T-helper 2 cell (primary cell): ENCODE data around the gene MTMR2.

Source experiments
- DNase-seq, 5 experiments: peaks; one replicate each; pipeline versions ENCODE4 v3.0.0 to v3.0.0-alpha.2; 2012 to 2022
- total RNA-seq, 2 donors: gene quantifications; one replicate each; lab custom pipeline; 2026; lab: John Stamatoyannopoulos, UW

The MTMR2 gene
- total RNA-seq, result 10.3 to 14.7 reads per million in 2 donors

GRCh38 chr11:95923728-95924413 lies at the start of gene MTMR2:
TSS of gene MTMR2 (minus strand) at chr11:95924107. CDS start at chr11:95923954, 153 bp downstream.
- peak; percentile 14 to 62 (median 17) for DNase-seq

- DNase-seq, result no peak
Observed at GRCh38 chr11:95972060-95972459, 48.2 kb upstream of the MTMR2 start.

DNA sequence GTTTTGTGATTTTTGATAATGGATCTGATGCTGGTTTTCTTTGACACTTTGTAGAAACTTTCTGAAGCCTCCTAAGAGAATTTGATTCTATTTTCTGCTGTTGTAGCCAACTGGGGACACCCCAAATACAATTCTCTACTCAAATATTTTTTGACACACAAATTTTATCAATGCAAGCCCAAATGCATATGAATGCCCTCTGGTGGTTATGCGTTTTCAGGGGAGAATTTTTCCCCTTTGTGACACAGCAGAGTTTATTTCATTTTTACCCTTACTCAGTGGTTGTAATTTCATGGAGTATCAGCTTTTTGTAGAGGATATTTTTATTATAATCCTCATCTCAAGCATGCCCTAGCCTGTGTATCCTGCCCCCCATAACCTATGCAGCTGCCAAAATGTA lies 44.7 kb upstream of the MTMR2 start:
- no peak for DNase-seq

GRCh38 chr11:95964281-95964680 lies 40.4 kb upstream of the MTMR2 start:
- DNase-seq, result no peak

DNA sequence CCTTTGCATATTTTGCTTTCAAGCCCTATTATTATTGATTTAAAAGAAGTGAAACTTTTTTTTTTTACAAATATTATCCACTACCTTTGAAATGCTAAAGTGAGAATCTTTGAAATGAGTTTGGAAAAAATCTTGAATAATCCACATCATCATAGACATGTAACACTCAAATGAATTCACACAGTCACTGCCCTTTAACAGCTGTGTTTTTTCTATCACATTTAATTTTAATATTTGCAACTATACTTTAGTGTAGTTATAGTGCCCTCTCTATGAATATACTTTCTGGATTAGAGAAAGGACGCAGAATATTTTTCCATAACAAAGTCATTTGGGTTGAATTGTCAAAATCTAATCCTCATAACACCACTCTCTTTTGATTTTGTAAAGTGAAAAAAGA lies 37.9 kb upstream of the MTMR2 start:
- no peak for DNase-seq

GRCh38 chr11:95950905-95951304 lies 27.0 kb upstream of the MTMR2 start:
- no peak for DNase-seq

- no peak for DNase-seq
Observed at GRCh38 chr11:95948637-95949036, 24.7 kb upstream of the MTMR2 start.

DNA sequence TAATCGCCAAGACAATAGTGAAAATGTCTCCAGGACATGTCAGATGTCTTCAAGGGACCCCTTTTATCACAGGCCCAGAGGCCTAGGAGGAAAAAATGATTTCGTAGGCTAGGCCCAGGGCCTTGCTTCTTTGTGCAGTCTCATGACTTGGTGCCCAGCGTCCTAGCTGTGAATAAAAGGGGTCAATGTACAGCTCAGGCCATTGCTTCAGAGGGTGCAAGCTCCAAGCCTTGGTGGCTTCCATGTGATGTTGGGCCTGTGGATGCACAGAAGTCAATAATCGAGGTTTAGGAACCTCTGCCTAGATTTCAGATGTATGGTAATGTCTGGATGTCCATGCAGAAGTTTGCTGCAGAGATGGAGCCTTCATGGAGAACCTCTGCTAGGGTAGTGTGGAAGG lies 20.7 kb upstream of the MTMR2 start:
- no peak for DNase-seq

- DNase-seq, result no peak
Observed at GRCh38 chr11:95943546-95943945, 19.6 kb upstream of the MTMR2 start.

GRCh38 chr11:95939091-95939490 lies 15.2 kb upstream of the MTMR2 start:
- no peak for DNase-seq

DNA sequence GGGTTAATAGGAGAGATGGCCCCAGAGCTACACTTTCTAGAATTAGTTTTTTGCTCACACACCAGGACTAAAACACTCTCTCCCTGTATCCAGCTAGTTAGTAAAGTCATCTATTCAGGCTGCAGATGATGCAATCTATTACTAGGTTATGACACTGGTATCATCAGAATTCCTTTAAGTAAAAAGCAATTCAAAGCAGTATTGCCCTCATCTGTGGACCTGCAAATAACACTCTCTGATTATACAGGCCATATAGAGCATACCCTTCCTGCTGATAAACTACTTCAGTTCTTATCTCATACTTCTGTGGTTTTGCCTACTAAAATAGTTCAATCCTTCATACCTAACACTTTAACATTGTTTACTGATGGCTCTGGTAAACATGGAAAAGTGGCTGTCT lies 13.5 kb upstream of the MTMR2 start:
- no peak for DNase-seq

- DNase-seq, result no peak
Observed at GRCh38 chr11:95933594-95933993, 9.7 kb upstream of the MTMR2 start.

DNA sequence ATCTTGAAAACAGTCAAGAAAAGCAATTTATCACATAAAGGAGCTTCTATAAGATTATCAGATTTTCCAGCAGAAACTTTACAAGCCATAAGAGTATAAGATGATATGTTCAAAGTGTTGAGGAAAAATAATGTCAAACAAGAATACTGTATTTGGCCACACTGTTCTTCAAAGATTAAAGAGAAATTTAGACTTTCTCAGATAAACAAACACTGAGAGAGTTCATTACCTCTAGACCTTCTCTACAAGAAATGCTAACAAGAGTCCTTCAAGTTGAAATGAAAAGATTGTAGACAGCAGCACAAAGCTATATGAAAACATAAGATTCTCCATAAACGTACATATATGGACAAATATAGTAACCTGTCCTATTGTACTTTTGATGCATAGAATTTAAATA lies 8.0 kb upstream of the MTMR2 start:
- DNase-seq, result no peak

- no peak for DNase-seq
Observed at GRCh38 chr11:95930948-95931347, 7.0 kb upstream of the MTMR2 start.

- no peak for DNase-seq
Observed at GRCh38 chr11:95926726-95927125, 2.8 kb upstream of the MTMR2 start.

DNA sequence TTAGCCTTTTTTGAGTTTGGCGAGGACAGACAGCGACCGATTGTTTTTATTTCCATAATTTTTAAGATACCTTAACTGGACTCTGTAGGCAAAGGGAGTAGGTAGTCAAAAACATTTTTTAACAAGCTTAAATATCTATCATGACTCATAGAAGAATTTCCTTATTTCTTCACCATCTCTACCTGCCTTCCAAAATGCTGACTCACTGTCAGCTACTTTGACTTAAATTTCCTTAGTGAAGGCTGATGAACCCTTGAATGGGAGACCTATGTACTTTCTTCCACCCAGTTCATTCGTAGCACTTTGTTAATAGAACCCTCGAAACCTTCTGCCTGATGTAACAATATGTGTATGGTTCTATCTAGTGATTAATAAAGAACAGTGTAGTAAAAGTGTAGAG lies 1.1 kb upstream of the MTMR2 start:
- DNase-seq, result peak in 1 of 5 experiments; percentile 11

DNA sequence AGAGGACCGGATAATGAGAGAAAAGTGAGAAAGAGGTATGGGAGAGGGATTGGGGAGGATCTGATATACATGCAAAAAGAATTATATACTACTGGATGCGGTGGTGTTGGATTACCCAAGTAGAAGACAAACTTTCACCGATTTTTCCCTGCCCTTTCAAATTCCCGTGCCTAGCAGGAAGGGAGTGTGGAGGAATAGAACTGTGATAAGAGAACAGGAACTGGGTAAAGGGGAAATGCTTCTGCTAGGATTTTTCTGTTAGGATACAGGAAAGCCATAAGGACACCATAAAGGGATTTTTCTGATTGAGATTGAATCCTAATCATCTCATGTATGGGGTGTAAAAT lies 480 bp upstream of the MTMR2 start:
- DNase-seq, result no peak

DNA sequence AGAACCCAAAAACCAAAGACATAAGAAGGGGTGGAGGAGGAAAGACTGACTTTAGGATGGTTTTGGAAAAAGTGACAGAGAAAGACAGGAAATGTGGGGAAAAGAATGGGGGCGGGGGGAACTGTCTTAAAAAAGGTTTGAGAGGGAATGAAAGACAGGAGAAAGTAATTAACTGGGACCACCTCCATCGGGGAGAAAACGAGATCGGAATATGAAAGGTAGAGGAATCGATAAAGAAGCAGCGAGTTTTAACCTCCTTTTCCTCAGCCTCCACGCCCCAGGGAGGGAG lies 524 bp downstream of the MTMR2 start:
- no peak for DNase-seq

DNA sequence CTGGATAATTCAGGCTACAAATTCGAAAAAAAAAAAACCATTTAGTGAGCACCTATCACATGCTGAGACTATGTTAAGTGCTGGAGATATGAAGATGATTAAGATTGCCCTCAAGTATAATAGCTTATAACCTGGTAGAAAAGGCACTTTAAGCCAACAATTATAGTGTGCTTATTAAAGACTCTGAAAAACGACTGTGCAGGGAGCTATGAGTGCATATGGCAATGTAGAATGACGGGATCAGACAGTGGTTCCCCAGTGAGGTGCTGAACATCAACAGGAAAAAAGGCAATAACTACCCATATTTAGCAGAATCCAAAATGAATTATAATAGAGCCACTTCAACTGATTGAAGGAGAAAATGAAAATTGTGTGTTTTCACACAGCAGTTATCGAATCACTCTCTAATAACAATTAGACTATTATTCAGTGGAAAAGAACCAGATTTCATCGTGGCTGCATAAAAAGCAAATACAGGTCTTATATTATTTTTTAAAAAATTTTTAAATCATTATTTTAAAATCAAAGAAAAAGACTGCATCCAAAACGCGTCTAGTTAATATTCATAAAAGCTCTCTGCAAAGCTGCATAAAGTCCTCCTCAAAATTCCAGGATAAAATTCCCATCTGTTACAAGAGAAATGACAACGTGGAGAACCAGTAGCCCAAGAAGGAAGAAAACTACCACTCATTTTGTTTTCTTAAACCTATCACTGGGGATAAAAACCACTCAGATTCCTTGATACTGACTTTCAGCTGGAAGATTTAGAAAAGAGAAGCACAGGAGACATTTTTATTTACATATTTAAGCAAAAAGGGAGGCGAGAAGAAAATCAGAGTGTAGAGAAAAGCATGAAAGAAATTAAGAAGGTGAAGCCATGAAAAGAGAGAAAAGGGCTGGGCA lies 1.1 kb downstream of the MTMR2 start:
- no peak for DNase-seq

DNA sequence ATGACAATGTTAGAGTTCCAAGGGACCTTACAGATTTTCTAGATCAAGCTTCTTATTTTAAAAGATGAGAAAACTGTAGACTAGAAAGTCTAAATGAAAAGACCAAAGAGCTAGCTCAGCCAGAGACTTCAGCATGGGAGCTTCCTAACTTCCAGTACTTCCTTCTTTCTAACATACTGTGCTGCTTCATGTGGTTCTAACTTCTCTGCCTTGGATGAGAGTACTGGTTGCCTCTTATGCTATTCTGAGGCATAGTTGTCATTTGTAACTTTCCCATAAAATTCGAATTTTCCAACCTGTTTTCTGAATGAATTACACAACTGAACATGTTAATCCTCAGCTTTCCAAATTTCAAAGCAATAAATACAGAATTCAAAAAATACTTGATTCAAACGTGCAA lies 1.8 kb downstream of the MTMR2 start:
- no peak for DNase-seq

DNA sequence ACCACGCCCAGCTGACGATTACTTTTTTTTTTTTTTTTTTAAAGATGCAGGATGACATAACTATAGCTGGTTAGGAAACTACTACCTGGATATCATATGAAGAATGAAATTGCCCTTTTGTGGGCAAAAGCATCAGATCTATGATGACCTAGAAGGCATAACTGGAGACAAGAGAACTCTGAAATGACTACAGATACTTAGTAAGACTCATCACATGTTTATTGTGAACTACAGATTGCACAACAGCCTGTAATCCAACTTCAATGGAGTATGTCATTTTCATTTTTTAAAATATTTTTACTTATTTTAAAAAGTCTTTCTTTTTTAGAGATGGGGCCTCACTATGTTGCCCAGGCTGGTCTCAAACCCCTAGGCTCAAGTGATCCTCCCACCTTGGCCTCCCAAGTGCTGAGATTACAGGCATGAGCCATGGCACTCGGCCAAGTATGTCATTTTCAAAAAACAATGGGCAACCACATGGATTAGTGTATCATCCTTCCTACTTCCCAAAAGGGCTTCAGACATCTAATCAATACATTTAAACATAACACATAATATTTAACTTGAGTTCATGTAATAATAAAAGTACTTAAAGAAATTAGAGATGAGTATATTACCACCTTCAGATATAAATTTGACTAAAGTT lies 3.3 kb downstream of the MTMR2 start:
- DNase-seq, result no peak

- DNase-seq, result no peak
Observed at GRCh38 chr11:95919514-95919913, 4.4 kb downstream of the MTMR2 start.

DNA sequence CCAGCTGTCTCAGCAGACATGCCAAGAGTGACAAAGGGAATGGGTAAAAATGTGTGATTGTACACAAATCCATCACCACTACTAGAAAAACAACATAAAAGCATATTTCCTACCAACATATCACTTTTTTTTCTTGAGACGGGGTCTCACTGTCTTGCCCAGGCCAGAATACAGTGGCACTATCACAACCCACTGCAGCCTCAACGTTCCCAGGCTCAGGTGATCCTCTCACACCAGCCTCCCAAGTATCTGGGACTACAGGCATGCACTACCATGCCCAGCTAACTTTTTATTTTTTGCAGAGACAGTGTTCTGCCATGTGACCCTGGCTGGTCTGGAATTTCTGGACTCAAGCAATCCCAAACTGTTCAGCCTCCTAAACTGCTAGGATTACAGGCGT lies 5.2 kb downstream of the MTMR2 start:
- no peak for DNase-seq

DNA sequence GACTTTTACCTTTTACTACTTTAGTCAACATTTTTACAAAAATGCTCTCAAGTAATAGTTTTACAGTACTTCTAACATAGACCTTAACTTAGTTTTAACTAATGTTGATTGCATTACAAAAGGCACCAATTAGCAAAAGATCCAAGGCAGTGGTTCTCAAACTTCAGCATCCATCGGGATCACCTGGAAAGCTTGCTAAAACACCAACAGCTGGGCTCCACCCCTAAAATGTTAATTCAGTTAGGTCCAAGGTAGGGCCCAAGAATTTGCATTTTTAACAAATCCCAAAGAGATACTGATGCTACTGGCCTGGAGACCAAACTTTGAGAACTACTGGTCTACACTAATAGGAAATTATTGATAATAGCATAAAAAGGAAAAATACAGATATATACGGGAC lies 5.9 kb downstream of the MTMR2 start:
- no peak for DNase-seq
